Hepatocyte (in vitro differentiated cells): ENCODE results near the gene AQP1. TPM values are rescaled to one million over a fixed set of nuclear protein-coding genes. Genes with fewer than 3 reads are reported as not detected.

Experiments
- DNase-seq: peaks from one replicate; pipeline ENCODE4 v3.0.0-alpha.2; 2016; ENCODE audit warnings: low spot score
- H2AFZ ChIP-seq: fragments of 200-600 bp; sonication (generic); 2 replicates; pipeline ENCODE4 v1.6.0; 2016; ENCODE audit warnings: antibody characterized with exemption, mild to moderate bottlenecking
- H3K27ac ChIP-seq: fragments of 200-600 bp; sonication (generic); 2 replicates; pipeline ENCODE4 v1.5.1; 2016; ENCODE audit warnings: mild to moderate bottlenecking
- H3K27me3 ChIP-seq: fragments of 200-600 bp; sonication (generic); 2 replicates; pipeline ENCODE4 v1.6.1; 2016
- H3K36me3 ChIP-seq: fragments of 200-600 bp; sonication (generic); replicated peaks from 2 replicates; pipeline ENCODE4 v1.5.1; 2016; ENCODE audit warnings: low read depth; ENCODE audit not compliant: insufficient read depth
- H3K4me1 ChIP-seq: fragments of 200-600 bp; sonication (generic); 2 replicates; pipeline ENCODE4 v1.5.1; 2016; ENCODE audit warnings: mild to moderate bottlenecking, moderate library complexity; ENCODE audit not compliant: insufficient read depth
- H3K4me2 ChIP-seq: fragments of 200-600 bp; sonication (generic); 2 replicates; pipeline ENCODE4 v1.6.0; 2016
- H3K4me3 ChIP-seq: fragments of 200-600 bp; sonication (generic); 2 replicates; pipeline ENCODE4 v1.5.1; 2016; ENCODE audit warnings: mild to moderate bottlenecking
- H3K79me2 ChIP-seq: fragments of 200-600 bp; sonication (generic); 2 replicates; pipeline ENCODE4 v1.6.0; 2017; ENCODE audit warnings: mild to moderate bottlenecking
- H3K9me2 ChIP-seq: fragments of 200-600 bp; sonication (generic); replicated peaks from 2 replicates; pipeline ENCODE4 v1.6.0; 2017; ENCODE audit warnings: mild to moderate bottlenecking; ENCODE audit not compliant: insufficient read depth
- H3K9me3 ChIP-seq: fragments of 200-600 bp; sonication (generic); 2 replicates; pipeline ENCODE4 v1.5.1; 2016; ENCODE audit warnings: low read depth, mild to moderate bottlenecking
- H4K20me1 ChIP-seq: fragments of 200-600 bp; sonication (generic); 2 replicates; pipeline ENCODE4 v1.6.0; 2016; ENCODE audit warnings: mild to moderate bottlenecking; ENCODE audit not compliant: insufficient read depth, poor library complexity, severe bottlenecking
- CTCF ChIP-seq: fragments of 200-600 bp; sonication (generic); IDR thresholded peaks from 2 replicates; pipeline ENCODE4 v1.5.1; 2016; ENCODE audit warnings: antibody characterized with exemption, mild to moderate bottlenecking; ENCODE audit not compliant: poor library complexity
- EZH2 ChIP-seq: fragments of 200-600 bp; sonication (generic); IDR thresholded peaks from 2 replicates; pipeline ENCODE4 v1.6.1; 2016; ENCODE audit warnings: antibody characterized with exemption, mild to moderate bottlenecking, borderline replicate concordance
- EZH2phosphoT487 ChIP-seq: fragments of 200-600 bp; sonication (generic); IDR thresholded peaks from one replicate; pipeline ENCODE4 v1.6.1; 2018; ENCODE audit warnings: antibody characterized with exemption, mild to moderate bottlenecking, low read depth, moderate library complexity; ENCODE audit not compliant: unreplicated experiment, severe bottlenecking
- WGBS: methylation state at CpG from one replicate; pipeline ENCODE4 v1.1.6; 2016; ENCODE audit warnings: low lambda C conversion rate; ENCODE audit errors: missing lambda C conversion rate; 5-methylcytosine and 5-hydroxymethylcytosine counted together
- polyA plus RNA-seq: library from polyadenylated mRNA; unstranded; fragments of >200 nt; fragmentation: Nextera tagmentation; extraction: Ambion mirVana; gene quantifications from 2 replicates; pipeline ENCODE4 v1.2.1, GENCODE V29; 2016
- total RNA-seq: library from RNA; depleted of rRNA; stranded (reverse); fragments of >200 nt; gene quantifications from 2 replicates; pipeline ENCODE4 v1.2.3, GENCODE V29; 2014

AQP1 gene
- total and polyA plus RNA-seq, 2 experiments from 2014 or later = 124 to 183 TPM

- DNase-seq = no peak
Measured at GRCh38 chr7:30973292-30973691, 61.6 kb downstream of the AQP1 start.

GRCh38 chr7:30973791-30974604, 62.3 kb downstream of the AQP1 start:
- no peak overlapping the region for H2AFZ ChIP-seq

More at GRCh38 chr7:30973292-30973691, 61.6 kb downstream of the AQP1 start:
- Histone ChIP-seq H2AFZ (no peak overlapping the region), H3K36me3 (no peaks in the 10 kb centered on the region), H3K27ac (no peak overlapping the region), H3K27me3 (peaks cover 7% of the 10 kb centered on the region), H3K79me2 (no peaks in the 10 kb centered on the region), H3K4me2 (no peak overlapping the region), H3K4me1 (no peaks in the 10 kb centered on the region), H3K9me3 (no peaks in the 10 kb centered on the region), H4K20me1 (no peaks in the 10 kb centered on the region), H3K9me2 (no peaks in the 10 kb centered on the region), H3K4me3 (no peak overlapping the region)
- TF ChIP-seq CTCF = no peak
- no peak for TF ChIP-seq EZH2
- no peak for TF ChIP-seq EZH2phosphoT487
- WGBS = 67% methylated on average over 3 of the region's 3 CpGs

GRCh38 chr7:30974605-30975255, 63.1 kb downstream of the AQP1 start:
- H3K36me3 ChIP-seq = no peaks in the 10 kb centered on the region
- no peak overlapping the region for H3K4me2 ChIP-seq
- H3K9me2 ChIP-seq = no peaks in the 10 kb centered on the region
- WGBS = 5% methylated on average over 6 of the region's 7 CpGs
- H4K20me1 ChIP-seq = no peaks in the 10 kb centered on the region
- peaks cover 7% of the 10 kb centered on the region for H3K27me3 ChIP-seq
- no peak overlapping the region for H3K27ac ChIP-seq
- no peaks in the 10 kb centered on the region for H3K9me3 ChIP-seq
- DNase-seq = peak; percentile 87
- H3K4me1 ChIP-seq = no peaks in the 10 kb centered on the region
- TF ChIP-seq EZH2phosphoT487 = no peak
- peak; percentile 70 for TF ChIP-seq CTCF
- H3K4me3 ChIP-seq = no peak overlapping the region
- no peak overlapping the region for H2AFZ ChIP-seq
- H3K79me2 ChIP-seq = no peaks in the 10 kb centered on the region

More at GRCh38 chr7:30973791-30974604, 62.3 kb downstream of the AQP1 start:
- Histone ChIP-seq H3K9me2 (no peaks in the 10 kb centered on the region), H3K4me3 (no peak overlapping the region), H3K79me2 (no peaks in the 10 kb centered on the region), H3K4me2 (no peak overlapping the region), H3K4me1 (no peaks in the 10 kb centered on the region), H3K36me3 (no peaks in the 10 kb centered on the region), H3K9me3 (no peaks in the 10 kb centered on the region), H3K27ac (no peak overlapping the region), H4K20me1 (no peaks in the 10 kb centered on the region), H3K27me3 (peaks cover 7% of the 10 kb centered on the region)
- TF ChIP-seq EZH2phosphoT487 (no peak), EZH2 (no peak)
- 94% methylated on average over 18 of the region's 18 CpGs for WGBS
- no peak for DNase-seq

Other genes with a start within 250 kb of the AQP1 start
- not detected in 2 replicates for gene CRHR2, start 229.4 kb upstream of the AQP1 start, total RNA-seq
- 0.19 and 0.21 TPM in 2 replicates for gene CRHR2, start 229.4 kb upstream of the AQP1 start, polyA plus RNA-seq
- gene INMT, start 159.7 kb upstream of the AQP1 start, total RNA-seq = 18.1 and 18.4 TPM in 2 replicates
- gene INMT, start 159.7 kb upstream of the AQP1 start, polyA plus RNA-seq = 17.4 and 22.0 TPM in 2 replicates
- gene MINDY4, start 140.4 kb upstream of the AQP1 start, total RNA-seq = 3.1 and 6.3 TPM in 2 replicates
- 4.4 and 5.2 TPM in 2 replicates for gene MINDY4, start 140.4 kb upstream of the AQP1 start, polyA plus RNA-seq
- gene GHRHR, start 52.1 kb downstream of the AQP1 start, total RNA-seq = 12.2 TPM in 1 of 2 replicates, not detected in the other
- gene GHRHR, start 52.1 kb downstream of the AQP1 start, polyA plus RNA-seq = 0.85 TPM in 1 of 2 replicates, not detected in the other
- 0.08 and 0.10 TPM in 2 replicates for gene ADCYAP1R1, start 140.5 kb downstream of the AQP1 start, total RNA-seq
- gene ADCYAP1R1, start 140.5 kb downstream of the AQP1 start, polyA plus RNA-seq = 0.17 TPM in 1 of 2 replicates, not detected in the other